Stimulated activated CD8-positive, alpha-beta memory T cell treated with anti-CD3 and anti-CD28 coated beads, Interleukin-12 subunit alpha, Interleukin-12 subunit beta, amount 100 ng/mL, for 4 hours (primary cell): ENCODE measurements around the gene PRSS8.
"Not testable (repeated sequence)": the region's sequence is repeated elsewhere in the genome, so short reads cannot be mapped to it uniquely, and the experiment has no call there.

Experiments used
- DNase-seq: peaks from one replicate; pipeline ENCODE4 v3.0.0-alpha.2; 2020; ENCODE audit warnings: low read depth

PRSS8 gene

DNA sequence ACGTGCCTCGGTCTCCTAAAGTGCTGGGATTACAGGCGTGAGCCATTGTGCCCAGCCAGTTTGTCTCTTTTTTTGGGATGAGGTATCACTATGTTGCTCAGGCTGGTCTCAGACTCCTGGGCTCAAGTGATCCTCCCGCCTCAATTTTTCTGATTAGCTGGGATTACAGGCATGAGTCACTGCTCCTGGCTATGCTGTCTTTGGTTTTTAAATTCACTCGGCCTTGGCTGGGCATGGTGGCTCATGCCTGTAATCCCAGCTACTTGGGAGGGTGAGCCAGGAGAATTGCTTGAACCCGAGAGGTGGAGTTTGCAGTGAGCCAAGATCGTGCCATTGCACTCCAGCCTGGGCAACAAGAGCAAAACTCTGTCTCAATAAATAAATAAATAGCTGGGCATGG, 8.9 kb upstream of the PRSS8 start:
- DNase-seq, result not testable (repeated sequence)

DNA sequence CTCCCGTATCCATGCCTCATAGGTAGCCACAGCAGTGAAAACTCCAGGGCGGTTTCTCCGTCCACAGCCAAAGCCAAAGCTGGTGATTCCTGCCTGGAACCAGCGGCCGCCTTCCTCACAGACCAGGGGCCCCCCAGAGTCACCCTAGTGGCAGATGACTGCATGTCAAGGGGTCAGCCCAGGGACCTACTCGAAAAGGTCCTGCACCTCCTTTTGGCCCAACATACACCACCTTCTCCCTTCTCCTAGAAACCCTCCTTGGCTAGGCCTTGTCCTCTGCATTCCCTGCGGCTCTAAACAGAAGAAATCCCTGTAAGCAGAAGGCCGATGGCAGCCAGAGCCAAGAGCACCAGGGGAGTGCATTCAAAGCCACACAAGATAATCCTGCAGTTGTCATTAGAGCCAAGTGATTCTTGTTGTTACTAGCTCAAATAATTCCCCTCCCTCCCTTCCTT, 8.2 kb upstream of the PRSS8 start:
- no peak for DNase-seq

- no peak for DNase-seq
Measured at GRCh38 chr16:31143011-31143693, 7.6 kb upstream of the PRSS8 start.

DNA sequence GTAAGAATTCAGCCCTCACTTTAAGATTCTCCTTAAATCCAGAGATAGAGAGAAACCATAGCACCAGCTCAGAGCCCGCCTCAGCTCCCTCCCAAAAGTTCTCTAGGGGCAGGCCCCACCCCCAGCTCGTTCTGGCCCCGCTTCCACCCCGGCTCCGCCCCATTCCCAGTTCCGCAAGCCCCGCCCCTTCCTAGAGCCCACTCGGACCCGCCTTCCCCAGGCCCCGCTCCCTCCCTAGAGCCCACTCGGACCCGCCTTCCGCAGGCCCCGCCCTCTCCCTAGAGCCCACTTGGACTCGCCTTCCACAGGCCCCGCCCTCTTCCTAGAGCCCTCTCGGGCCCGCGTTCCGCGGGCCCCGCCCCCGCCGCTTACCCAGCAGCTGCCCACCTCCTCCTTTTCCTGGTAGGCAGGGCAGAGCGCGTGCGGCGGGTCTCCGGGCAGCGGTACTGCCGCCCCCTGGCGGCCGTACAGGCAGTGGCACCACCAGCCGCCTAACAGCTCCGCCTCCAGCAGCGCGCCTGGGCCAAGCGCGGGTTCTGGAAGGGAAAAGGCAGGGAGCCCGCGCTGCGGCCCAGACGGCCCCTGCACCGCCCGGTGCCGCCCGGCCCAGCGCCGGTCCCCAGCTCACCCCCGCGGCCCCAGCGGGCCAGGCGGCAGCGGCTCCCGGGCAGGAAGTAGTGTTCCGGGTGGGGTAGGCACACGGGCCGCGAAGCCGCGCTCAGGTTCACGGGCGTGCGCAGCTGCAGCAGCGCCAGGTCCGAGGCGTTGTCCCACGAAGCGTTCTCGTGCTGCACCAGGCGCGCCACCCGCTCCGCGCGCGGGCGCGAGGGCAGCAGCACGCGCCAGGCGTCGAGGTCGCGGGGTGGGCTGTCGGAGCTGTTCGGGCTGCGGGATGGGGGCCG, 6.8 kb upstream of the PRSS8 start:
- DNase-seq, result peak; percentile 95

- no peak for DNase-seq
Measured at GRCh38 chr16:31141489-31142108, 6.1 kb upstream of the PRSS8 start.

DNA sequence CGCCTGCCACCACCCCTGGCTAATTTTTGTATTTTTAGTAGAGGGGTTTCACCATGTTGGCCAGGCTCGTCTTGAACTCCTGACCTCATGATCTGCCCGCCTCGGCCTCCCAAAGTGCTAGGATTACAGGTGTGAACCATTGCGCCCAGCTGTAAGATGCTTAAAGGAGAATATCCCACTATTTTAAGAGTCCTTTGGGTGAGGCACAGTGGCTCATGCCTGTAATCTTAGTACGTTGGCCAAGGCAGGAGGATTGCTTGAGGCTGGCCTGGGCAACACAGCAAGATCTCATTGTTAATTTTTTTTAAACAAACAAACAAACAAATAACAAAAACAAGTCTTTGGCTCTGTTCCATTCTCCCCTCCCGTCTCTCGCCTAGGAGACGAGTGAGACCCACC, 5.5 kb upstream of the PRSS8 start:
- not testable (repeated sequence) for DNase-seq

DNA sequence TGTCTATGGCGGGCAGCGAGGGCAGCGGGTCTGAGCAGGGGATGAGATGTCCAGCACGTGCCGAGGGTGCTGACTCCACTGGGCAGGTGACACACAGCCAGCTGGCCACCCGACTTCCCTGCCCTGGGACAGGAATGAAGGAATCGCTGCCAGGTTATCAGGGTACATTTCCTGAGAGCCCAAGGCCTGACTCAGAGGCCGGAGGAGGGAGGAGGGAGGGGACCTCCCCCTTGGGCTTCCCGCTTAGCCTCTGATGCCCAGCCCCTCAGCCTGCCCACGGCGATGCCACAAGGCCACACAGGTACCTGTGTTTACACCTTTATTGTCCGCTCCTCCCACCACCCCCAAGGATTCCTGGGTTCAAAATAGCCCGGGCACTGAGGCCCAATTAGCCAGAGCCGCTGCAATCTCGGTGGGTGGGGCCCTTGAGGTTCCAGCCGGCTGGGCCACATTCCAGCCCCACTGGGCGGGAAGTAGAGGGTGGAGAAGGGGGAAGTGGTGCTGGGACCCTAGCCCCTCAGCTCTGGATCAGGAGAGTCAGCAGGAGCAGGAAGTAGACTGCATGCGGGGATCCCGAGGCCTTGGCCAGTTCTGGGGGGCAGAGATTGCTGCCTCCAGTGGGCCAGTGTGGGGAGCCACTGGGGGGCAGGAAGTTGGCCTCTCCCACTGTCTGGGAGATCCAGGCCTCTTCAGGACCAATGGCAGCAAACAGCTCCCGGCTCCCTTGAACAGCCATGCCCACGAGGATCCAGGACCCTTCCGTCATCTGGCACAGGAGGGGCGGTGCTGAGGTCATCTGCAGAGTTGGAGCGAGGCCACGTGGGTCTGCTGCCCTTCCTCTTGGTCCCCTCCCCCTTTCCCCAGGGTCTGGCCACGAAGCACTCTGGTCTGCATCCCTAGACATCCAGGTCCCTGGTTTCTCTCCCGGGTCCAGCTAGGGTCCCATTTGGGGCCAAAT, 3.4 kb upstream of the PRSS8 start:
- no peak for DNase-seq

GRCh38 chr16:31136822-31137499, 1.4 kb upstream of the PRSS8 start:
- not testable (repeated sequence) for DNase-seq

DNA sequence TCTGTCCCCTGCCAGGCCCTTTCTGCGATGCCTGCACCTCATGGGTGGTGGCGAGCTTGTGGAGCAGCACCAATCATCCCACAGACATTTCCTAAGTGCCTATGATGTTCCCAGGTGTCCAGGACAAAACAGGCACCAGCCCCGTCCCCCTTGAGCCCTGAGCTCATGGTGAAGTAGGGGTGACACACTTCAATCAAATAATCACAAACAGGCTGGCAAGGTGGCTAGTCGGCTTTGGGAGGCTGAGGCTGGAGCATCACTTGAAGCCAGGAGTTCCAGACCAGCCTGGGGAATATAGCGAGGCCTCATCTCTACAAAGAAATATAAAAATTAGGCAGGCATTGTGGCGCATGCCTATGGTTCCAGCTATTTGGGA, 748 bp upstream of the PRSS8 start:
- DNase-seq, result no peak

DNA sequence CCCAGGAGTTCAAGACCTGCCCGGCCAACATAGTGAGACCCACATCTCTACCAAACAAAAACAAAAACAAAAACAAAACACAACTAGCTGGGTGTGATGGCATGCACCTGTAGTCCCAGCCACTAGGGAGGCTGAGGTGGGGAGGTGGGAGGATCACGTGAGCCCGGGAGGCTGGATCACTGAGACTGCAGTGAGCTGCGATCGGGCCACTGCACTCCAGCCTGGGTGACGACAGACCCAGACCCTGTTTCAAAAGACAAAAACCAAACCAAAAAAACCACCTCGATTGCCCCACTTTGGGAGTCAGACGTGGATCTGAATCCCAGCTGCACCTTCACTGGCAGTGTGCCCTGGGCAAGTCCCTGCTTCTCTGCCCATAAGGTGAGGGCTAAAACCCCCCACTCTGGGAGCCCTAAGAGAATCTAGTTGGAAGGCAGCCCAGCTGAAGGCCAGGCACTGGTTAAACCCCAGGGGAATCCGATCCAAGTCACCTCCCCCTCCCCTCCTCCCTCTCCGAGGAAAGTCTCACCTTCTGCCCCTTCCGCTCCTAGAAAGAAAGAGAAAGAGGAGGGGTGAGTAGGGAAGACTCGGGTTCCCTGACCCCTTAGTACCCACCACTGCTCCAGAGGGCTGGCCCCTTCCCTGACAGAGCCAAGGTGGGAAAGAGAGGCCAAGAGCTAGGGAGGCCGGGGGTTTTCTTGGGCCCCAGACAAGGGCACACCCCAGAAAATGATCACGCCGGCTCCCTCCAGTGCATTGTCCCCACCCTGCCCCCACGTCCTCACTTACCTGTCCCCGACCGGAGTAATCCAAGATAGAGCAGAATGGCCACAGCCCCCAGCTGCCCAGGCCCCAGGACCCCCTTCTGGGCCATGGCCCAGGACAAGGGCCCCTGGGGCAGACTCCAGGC, 647 bp downstream of the PRSS8 start:
- DNase-seq, result no peak

DNA sequence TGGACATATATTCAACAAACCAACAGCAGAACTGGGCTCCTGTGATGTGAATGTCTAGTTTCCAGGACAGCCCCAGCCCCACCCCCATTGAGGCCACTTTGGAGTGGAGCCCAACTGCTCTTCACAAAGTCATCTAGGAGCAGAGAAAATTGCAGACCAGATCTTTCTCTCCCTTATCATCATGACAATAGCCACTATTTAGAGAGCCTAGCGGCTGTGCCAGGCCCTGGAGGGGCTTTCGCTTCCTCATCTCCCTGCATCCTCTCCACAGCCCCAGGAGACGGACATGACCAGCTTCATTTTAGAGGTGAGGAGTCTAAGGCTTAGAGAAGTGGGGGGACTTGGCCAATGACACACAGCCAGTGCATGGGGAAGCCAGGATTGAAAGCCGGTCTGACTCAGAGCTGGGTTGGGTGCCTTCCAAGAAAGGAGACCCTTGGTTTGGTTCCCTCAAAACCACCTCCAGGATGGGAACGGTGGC, 1.4 kb downstream of the PRSS8 start:
- no peak for DNase-seq

GRCh38 chr16:31133046-31133501, 2.5 kb downstream of the PRSS8 start:
- no peak for DNase-seq

DNA sequence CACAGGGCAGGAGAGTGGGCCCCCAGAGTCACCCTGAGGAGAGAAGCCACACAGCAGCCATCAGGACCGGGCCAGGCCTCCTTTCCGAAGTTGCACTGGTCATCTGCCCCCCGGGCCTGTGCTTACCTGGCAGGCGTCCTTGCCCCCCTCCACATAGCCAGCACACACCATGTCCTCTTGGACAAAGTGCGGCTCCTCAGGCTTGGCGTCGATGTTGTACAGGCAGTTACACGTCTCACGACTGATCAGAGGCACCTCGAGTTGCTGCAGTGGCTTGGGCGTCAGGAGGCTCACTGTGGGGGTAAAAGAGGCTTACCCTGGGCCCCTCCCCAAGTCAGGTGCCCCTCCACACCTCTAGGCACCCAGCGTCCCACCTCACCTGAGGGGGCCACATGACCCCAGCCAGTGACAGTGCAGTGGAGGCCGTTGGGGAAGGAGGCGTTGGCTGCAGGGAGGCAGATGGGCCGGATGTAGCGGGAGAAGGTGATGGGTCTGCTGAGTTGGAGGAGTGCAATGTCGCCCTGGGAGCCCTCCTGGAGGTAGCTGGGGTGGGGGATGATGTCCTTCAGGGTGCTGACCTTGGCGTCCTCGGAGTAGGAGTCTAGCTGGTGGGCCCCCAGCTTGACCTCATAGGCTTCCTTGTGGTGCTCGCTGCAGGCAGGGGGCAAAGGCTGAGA, 3.1 kb downstream of the PRSS8 start:
- no peak for DNase-seq

- no peak for DNase-seq
Measured at GRCh38 chr16:31131841-31132271, 3.7 kb downstream of the PRSS8 start.

DNA sequence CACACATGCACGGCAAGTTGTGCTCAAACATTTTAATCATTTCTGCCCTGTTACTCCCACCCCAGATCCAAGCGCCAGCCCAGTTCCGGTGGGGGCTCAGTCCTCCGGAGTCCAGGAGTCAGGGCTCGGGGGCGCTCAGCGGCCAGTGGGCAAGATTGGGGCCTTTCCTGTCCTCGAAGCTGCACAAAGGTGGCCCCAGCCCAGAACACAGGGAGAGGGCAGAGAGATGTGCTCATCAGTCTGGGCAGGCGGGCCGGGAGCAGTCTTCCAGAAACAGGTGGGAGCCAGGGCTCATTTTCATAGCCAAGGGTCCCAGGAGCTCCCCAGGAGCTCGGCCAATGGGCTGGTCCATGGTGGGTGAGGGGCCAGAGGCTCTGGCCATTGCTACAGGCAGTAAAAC, 4.1 kb downstream of the PRSS8 start:
- DNase-seq, result no peak

GRCh38 chr16:31130899-31131298, 4.6 kb downstream of the PRSS8 start:
- no peak for DNase-seq

DNA sequence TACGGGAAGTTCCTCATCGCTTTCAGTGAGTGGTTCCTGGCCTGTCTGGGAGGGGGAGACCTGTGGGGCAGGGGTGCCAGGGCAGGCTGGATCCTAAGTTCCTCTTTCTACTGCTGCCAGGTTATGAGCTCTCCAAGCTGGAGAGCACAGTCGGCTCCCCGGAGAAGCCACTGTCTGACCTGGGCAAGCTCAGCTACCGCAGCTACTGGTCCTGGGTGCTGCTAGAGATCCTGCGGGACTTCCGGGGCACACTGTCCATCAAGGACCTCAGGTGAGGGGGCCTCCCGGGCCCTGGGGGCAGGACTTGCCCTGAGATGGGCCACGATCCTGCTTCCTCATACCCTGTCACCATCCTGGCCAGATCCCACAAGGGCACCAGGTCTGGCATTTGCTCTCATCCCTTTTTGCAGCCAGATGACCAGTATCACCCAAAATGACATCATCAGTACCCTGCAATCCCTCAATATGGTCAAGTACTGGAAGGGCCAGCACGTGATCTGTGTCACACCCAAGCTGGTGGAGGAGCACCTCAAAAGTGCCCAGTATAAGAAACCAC, 5.1 kb downstream of the PRSS8 start:
- DNase-seq, result no peak

GRCh38 chr16:31129568-31130335, 5.8 kb downstream of the PRSS8 start:
- no peak for DNase-seq
